ENCODE measurements around the gene ID1.
"Not testable (repeated sequence)": the region's sequence is repeated elsewhere in the genome, so short reads cannot be mapped to it uniquely, and the experiment has no call there.

Gene ID1

DNA sequence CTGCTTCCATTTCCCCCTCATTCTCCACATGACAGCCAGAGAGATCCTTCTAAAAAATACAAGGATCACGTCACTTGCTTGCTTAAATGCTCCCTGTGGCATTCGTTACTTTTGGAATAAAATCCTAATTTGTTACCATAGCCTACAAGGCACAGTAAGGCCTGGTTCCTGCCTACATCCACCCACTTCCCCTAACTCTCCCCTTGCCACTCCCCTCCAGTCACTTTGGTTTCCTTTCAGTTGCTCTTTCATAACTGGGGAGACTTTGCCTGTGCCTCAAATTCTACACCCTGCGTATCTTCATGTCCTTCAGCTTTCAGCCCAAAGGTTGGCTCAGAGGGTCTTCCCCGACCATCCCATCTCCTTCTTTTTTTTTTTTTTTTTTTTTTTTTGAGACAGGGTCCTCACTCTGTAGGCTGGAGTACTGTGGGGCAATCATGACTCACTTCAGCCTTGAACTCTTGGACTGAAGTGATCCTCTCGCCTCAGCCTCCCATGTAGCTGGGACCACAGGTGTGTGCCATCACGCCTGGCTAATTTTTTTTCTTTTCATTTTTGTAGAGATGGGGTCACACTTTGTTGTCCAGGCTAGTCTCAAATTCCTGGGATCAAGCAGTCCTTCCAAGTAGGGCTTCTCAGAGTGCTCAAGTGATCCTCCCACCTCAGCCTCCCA, 12.5 kb downstream of the ID1 start:
- Histone ChIP-seq H3K27me3 (no peaks in the 10 kb centered on the region), H3K4me3 (ENCODE audit: low read depth, low read length) (no peak overlapping the region), H3K36me3 (no peaks in the 10 kb centered on the region), H3K4me1 (peaks cover 1% of the 10 kb centered on the region), H3K9me3 (no peaks in the 10 kb centered on the region)
- TF ChIP-seq, protein P1, sequence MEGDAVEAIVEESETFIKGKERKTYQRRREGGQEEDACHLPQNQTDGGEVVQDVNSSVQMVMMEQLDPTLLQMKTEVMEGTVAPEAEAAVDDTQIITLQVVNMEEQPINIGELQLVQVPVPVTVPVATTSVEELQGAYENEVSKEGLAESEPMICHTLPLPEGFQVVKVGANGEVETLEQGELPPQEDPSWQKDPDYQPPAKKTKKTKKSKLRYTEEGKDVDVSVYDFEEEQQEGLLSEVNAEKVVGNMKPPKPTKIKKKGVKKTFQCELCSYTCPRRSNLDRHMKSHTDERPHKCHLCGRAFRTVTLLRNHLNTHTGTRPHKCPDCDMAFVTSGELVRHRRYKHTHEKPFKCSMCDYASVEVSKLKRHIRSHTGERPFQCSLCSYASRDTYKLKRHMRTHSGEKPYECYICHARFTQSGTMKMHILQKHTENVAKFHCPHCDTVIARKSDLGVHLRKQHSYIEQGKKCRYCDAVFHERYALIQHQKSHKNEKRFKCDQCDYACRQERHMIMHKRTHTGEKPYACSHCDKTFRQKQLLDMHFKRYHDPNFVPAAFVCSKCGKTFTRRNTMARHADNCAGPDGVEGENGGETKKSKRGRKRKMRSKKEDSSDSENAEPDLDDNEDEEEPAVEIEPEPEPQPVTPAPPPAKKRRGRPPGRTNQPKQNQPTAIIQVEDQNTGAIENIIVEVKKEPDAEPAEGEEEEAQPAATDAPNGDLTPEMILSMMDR (IDR thresholded peaks at IDR 0.05; ENCODE audit: low read depth, low read length): no peak
- DNase-seq: no peak

DNA sequence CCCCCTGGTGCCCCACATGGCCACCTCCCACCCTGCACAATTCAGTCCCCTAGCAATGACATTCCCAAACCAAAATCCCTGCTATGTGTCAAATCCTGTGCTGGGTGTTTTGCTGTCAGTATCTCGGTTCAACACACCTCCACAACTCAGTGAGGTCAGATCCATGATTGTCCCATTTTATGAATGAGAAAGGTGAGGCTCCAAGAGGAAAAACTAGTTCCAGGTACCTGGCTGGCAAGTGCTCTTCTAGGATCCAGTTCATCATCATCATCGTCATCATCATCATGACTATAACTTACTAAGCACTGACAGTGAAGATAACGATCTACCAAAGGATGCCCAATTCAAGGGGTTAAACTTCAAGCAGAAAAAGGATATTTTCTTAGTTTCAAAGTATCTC, 15.2 kb downstream of the ID1 start:
- no peaks in the 10 kb centered on the region for H3K36me3 ChIP-seq
- H3K27me3 ChIP-seq: no peaks in the 10 kb centered on the region
- TF ChIP-seq, protein P1 (IDR thresholded peaks at IDR 0.05; ENCODE audit: low read depth, low read length): no peak
- H3K4me3 ChIP-seq (ENCODE audit: low read depth, low read length): no peak overlapping the region
- DNase-seq: no peak
- no peaks in the 10 kb centered on the region for H3K9me3 ChIP-seq
- no peaks in the 10 kb centered on the region for H3K4me1 ChIP-seq

DNA sequence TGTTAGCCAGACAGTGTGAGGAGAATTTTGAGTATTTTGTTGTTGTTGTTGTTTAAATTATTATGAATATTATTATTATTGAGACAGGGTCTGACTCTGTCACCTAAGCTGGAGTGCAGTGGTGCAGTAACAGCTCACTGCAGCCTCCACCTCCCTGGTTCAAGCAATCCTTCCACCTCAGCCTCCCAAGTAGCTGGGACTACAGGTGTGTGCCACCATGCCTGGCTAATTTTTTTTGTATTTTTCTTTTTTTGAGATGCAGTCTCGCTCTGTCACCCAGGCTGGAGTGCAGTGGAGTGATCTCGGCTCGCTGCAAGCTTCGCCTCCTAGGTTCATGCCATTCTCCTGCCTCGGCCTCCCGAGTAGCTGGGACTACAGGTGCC, 18.0 kb downstream of the ID1 start:
- not testable (repeated sequence) for DNase-seq; H3K4me1 ChIP-seq; H3K27me3 ChIP-seq; H3K4me3 ChIP-seq (ENCODE audit: low read depth, low read length); H3K9me3 ChIP-seq; H3K36me3 ChIP-seq

DNA sequence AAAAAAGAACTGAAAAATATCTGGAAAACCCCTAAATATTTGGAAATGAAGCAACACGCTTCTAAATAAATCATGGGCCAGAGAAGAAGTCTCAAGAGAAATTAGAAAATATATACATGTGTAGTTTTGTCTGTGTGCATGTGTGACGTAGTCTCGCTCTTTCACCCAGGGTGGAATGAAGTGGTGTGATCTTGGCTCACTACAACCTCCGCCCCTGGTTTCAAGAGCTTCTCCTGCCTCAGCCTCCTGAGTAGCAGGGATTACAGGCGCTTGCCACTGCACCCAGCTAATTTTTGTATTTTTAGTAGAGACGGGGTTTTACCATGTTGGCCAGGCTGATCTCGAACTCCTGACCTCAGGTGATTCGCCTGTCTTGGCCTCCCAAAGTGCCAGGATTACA, 21.4 kb downstream of the ID1 start:
- H3K36me3 ChIP-seq; H3K9me3 ChIP-seq; DNase-seq; H3K27me3 ChIP-seq; H3K4me3 ChIP-seq (ENCODE audit: low read depth, low read length); H3K4me1 ChIP-seq: not testable (repeated sequence)

DNA sequence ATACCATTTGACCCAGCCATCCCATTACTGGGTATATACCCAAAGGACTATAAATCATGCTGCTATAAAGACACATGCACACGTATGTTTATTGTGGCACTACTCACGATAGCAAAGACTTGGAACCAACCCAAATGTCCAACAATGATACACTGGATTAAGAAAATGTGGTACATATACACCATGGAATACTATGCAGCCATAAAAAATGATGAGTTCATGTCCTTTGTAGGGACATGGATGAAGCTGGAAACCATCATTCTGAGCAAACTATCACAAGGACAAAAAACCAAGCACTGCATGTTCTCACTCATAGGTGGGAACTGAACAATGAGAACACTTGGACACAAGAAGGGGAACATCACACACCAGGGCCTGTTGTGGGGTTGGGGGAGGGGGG, 23.0 kb downstream of the ID1 start:
- not testable (repeated sequence) for H3K27me3 ChIP-seq; H3K4me1 ChIP-seq; H3K9me3 ChIP-seq; H3K36me3 ChIP-seq; DNase-seq; H3K4me3 ChIP-seq (ENCODE audit: low read depth, low read length)

DNA sequence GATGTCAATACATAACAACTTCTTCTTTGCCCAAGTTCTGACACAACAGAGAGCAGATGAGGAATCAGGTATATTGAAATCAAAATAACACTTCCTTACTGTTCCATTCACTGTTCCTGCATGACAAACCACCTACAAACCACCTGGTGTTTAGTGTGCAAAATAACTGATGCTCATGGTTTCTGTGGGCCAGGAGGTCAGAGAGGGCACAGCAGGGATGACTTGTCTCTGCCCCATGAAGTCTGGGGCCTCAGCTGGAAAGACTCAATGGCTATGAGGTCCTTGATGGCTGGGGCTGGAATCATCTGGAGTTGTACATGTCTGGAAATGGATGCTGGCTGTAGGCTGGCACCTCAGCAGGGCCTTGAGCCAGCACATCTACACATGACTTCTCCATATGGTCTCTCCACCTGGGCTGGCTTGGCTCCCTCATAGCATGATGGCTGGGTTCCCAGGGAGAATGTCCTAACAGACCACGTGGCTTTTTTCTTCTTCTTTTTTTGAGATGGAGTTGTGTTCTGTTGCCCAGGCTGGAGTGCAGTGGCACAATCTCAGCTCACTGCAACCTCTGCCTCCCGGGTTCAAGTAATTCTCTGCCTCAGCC, 25.2 kb downstream of the ID1 start:
- H3K4me3 ChIP-seq (ENCODE audit: low read depth, low read length): no peak overlapping the region
- TF ChIP-seq, protein P1 (IDR thresholded peaks at IDR 0.05; ENCODE audit: low read depth, low read length): no peak
- H3K27me3 ChIP-seq: no peaks in the 10 kb centered on the region
- no peaks in the 10 kb centered on the region for H3K36me3 ChIP-seq
- no peaks in the 10 kb centered on the region for H3K4me1 ChIP-seq
- DNase-seq: no peak
- no peaks in the 10 kb centered on the region for H3K9me3 ChIP-seq

DNA sequence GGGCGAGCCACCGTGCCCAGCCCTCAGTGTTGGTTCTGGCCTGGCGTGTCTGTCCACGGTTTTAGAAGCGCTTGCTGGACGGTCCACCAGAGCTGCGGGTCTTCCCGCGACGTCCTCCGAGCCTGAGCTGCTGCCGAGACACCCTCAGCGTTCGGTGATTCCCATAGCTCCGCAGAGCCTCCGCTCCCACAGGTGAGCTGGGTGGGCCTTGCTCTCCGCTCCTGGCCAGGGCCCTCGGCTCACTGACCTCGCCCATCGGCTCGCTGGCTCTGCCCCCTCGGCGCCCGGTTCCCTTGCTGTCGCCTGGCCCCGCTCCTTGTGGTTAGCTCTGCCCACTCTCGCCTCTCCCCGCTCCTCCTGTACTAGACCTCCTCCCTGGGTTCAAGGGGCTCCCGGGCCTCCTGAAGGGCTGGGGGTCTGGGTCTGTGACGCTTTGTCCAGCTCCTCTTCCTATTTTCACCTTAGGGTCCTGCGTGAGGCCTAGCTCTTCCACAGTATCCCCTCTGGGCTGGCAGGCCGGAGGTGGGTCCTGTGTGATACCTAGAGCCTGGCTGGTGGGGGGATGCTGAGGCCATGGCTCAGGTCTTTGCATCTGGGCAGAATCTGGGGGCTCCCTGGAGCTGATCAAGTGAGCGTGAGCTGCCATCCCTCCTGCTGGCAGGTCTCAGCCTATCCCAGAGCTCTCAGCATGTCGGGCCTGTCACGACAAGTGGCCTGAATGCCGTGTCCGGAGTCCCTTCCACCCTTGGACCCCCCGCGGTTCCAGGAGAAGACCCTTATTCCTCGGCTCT, 27.7 kb downstream of the ID1 start:
- no peaks in the 10 kb centered on the region for H3K27me3 ChIP-seq
- TF ChIP-seq, protein P1 (IDR thresholded peaks at IDR 0.05; ENCODE audit: low read depth, low read length): no peak
- no peak overlapping the region for H3K4me3 ChIP-seq (ENCODE audit: low read depth, low read length)

More for the DNA sequence above, 27.7 kb downstream of the ID1 start:
- DNase-seq: no peak
- Histone ChIP-seq H3K4me1 (no peaks in the 10 kb centered on the region; the same call in 1 of the 2 replicates), H3K9me3 (no peaks in the 10 kb centered on the region), H3K36me3 (no peaks in the 10 kb centered on the region)

Measured in BE2C (cell line).